Suprapubic skin (tissue), 4 donors: Measurements from ENCODE around the gene RCOR2. TPM values are rescaled to one million over a fixed set of nuclear protein-coding genes. Genes with fewer than 3 reads are reported as not detected.

Experiments used
- DNase-seq, 2 donors: peaks; one replicate each; pipeline ENCODE4 v3.0.0-alpha.2; 2019; ENCODE audit warnings: low spot score in 2 of 2
- H3K27ac ChIP-seq: fragments of 200-600 bp; sonication (generic); one replicate; pipeline ENCODE4 v1.5.1; 2019
- H3K27me3 ChIP-seq: fragments of 200-600 bp; sonication (generic); one replicate; pipeline ENCODE4 v1.5.1; 2019
- H3K36me3 ChIP-seq: fragments of 200-600 bp; sonication (generic); one replicate; pipeline ENCODE4 v1.5.1; 2019
- H3K4me1 ChIP-seq: fragments of 200-600 bp; sonication (generic); one replicate; pipeline ENCODE4 v1.5.1; 2019
- H3K4me3 ChIP-seq: fragments of 200-600 bp; sonication (generic); one replicate; pipeline ENCODE4 v1.5.1; 2019; ENCODE audit warnings: mild to moderate bottlenecking
- H3K9me3 ChIP-seq: fragments of 200-600 bp; sonication (generic); one replicate; pipeline ENCODE4 v1.5.1; 2019
- CTCF ChIP-seq, 2 donors: fragments of 200-600 bp in 1 of 2; fragments of 450-650 bp in 1 of 2; sonication (generic) in 1 of 2; IDR thresholded peaks; one replicate each; pipeline ENCODE4 v1.5.1; 2016 to 2019; ENCODE audit warnings: antibody characterized with exemption in 2 of 2, mild to moderate bottlenecking in 1 of 2, moderate library complexity in 1 of 2
- EP300 ChIP-seq: sonication (generic); formaldehyde crosslinking; IDR thresholded peaks from one replicate; pipeline ENCODE4 v1.6.1; 2017; ENCODE audit warnings: antibody characterized with exemption
- POLR2A ChIP-seq, 2 donors: fragments of 450-650 bp; IDR thresholded peaks; one replicate each; pipeline ENCODE4 v1.6.1; 2017; ENCODE audit warnings: antibody characterized with exemption in 2 of 2, mild to moderate bottlenecking in 2 of 2, moderate library complexity in 2 of 2
- POLR2AphosphoS5 ChIP-seq, 3 donors: sonication (generic); formaldehyde crosslinking; IDR thresholded peaks; one replicate each; pipeline ENCODE4 v1.6.1; 2017; ENCODE audit warnings: antibody characterized with exemption in 3 of 3
- WGBS: methylation state at CpG from one replicate; pipeline ENCODE4 v1.1.5; 2018; 5-methylcytosine and 5-hydroxymethylcytosine counted together
- total RNA-seq, 4 donors: library from RNA; depleted of rRNA; stranded (reverse); fragments of >200 nt; gene quantifications; one replicate each; pipeline ENCODE4 v1.1.0, GENCODE V29; 2016

The RCOR2 gene
- total RNA-seq, 4 donors from 2014 or later = 0.21 to 0.34 TPM; not detected in 2

DNA sequence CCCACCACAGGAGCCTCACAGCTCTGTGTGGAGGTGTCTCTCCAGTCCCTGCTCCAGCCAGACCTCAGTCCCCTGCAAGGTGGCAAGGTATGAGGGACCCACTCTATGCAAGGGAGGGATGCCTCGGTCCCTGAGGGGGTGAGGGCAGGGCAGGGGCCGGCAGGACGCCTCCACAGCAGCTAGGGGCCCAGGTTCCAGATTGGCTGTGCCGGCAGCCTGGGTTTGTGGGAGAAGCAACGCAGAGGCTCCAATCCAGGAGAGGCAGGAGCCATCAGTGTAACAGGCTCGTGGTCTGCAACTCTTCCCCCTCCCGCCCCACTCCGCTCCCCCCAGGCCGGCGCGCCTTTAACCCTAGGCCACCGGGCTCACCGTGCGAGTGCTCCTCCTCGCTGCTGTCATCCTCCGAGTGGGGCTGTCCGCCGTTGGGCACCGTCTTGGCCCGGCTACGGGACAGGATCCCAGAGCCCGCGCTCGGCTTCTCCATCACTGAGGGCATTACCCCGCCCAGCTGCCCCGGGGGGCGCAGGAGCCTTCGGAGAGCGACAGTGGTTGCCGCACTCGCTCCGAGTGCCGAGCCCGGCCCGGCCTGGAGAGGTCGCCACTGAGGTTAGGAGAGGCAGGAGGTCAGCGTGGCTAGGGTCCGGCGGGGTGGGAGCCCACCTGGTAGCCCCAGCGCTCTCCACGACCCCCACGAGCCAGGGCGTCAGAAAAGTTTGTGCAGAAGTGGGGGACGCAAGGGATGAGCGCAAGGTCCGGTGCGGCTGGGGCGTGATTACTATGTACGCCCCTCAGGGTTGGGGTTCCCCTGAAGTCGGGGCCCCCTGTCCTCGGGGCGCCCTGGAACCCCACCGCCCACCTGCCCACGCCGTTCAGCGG lies 765 bp downstream of the RCOR2 start:
- no peak for DNase-seq
- 1% methylated on average over 18 of the region's 56 CpGs for WGBS
- Histone ChIP-seq H3K27ac (no peak overlapping the region), H3K4me1 (peaks cover 53% of the 10 kb centered on the region), H3K4me3 (peak overlapping the region; percentile 57), H3K36me3 (peaks cover 7% of the 10 kb centered on the region), H3K9me3 (no peaks in the 10 kb centered on the region), H3K27me3 (no peaks in the 10 kb centered on the region)
- TF ChIP-seq CTCF (IDR thresholded peaks at IDR 0.05) (peak in 1 of 2 donors; percentile 59), EP300 (no peak)

- DNase-seq = no peak
- 88% methylated on average over 8 of the region's 20 CpGs for WGBS
Measured at GRCh38 chr11:63914896-63915691, 1.9 kb downstream of the RCOR2 start.

DNA sequence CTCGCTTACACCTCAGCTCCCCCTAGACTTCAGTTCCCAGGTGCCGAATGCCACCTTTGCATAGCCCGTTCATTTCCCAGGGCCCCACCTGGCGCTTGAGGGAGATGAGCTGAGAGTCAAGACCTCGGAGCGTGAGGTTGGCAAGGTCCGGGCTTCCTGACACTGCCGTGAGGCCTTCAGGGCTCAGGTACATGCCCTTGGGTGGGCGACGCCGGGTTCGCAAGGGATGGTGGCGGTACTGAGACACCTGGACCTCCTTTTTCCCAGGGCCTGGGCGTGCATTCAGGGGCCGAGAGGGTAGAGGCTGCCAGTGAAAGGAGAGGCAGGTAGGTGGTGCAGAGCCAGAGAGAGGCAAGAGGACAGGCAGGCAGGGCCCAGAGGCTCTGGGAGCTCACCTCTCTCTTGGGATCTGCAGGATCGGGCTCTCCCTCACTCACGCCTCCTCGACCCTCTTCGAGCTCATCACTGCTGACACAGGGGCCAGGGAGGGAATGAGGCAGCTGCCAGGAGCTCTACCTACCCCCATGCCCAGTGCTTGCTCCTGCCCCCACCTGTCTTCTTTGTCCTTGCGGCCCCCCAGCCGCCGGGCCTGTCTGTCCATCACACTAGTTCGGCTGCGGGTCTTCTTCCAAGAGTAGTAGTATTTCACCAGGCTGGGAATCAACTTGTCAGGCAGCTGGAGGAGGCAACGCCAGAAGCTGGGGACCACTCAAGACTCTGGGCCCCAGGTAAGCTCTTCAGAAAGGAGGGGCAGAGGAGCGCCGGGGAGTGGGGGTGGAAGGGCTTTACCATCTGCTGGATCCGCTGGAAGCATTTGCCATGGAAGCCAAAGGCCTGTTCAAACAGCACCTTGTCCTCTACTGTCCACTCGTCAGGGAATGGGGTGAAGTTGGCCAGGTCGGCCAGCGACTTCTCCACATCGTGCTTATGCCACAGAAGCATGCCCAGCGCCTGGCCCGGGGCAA lies 2.8 kb downstream of the RCOR2 start:
- H3K4me1 ChIP-seq = peaks cover 43% of the 10 kb centered on the region
- no peak for DNase-seq
- 86% methylated on average over 31 of the region's 34 CpGs for WGBS

More at GRCh38 chr11:63914896-63915691, 1.9 kb downstream of the RCOR2 start:
- no peak overlapping the region for H3K4me3 ChIP-seq
- H3K9me3 ChIP-seq = no peaks in the 10 kb centered on the region
- TF ChIP-seq CTCF (IDR thresholded peaks at IDR 0.05) (no peak), EP300 (no peak), POLR2AphosphoS5 (IDR thresholded peaks at IDR 0.05) (no peak), POLR2A (IDR thresholded peaks at IDR 0.05) (no peak)
- H3K27ac ChIP-seq = no peak overlapping the region
- peaks cover 9% of the 10 kb centered on the region for H3K36me3 ChIP-seq
- H3K27me3 ChIP-seq = no peaks in the 10 kb centered on the region
- peaks cover 49% of the 10 kb centered on the region for H3K4me1 ChIP-seq

GRCh38 chr11:63912678-63913077 lies 4.3 kb downstream of the RCOR2 start:
- Histone ChIP-seq H3K27ac (no peak overlapping the region), H3K36me3 (peaks cover 32% of the 10 kb centered on the region), H3K4me1 (peaks cover 39% of the 10 kb centered on the region), H3K9me3 (no peaks in the 10 kb centered on the region), H3K27me3 (no peaks in the 10 kb centered on the region), H3K4me3 (no peak overlapping the region)
- no peak for DNase-seq
- 90% methylated on average over 2 of the region's 7 CpGs for WGBS
- no peak for TF ChIP-seq POLR2A (IDR thresholded peaks at IDR 0.05)
- no peak for TF ChIP-seq CTCF (IDR thresholded peaks at IDR 0.05)
- TF ChIP-seq POLR2AphosphoS5 (IDR thresholded peaks at IDR 0.05) = no peak
- TF ChIP-seq EP300 = no peak

More for the DNA sequence above, 2.8 kb downstream of the RCOR2 start:
- TF ChIP-seq CTCF (IDR thresholded peaks at IDR 0.05) (no peak), POLR2A (IDR thresholded peaks at IDR 0.05) (no peak), POLR2AphosphoS5 (IDR thresholded peaks at IDR 0.05) (no peak), EP300 (no peak)
- H3K9me3 ChIP-seq = no peaks in the 10 kb centered on the region
- H3K27ac ChIP-seq = no peak overlapping the region
- H3K27me3 ChIP-seq = no peaks in the 10 kb centered on the region
- H3K4me3 ChIP-seq = no peak overlapping the region
- H3K36me3 ChIP-seq = peaks cover 18% of the 10 kb centered on the region
